ENCODE measurements around the gene RMI2.

RMI2 gene

GRCh38 chr16:11395008-11395948 is 50.0 kb downstream of the RMI2 start:
- in situ Hi-C loops (cut with HindIII; ENCODE audit: low sequenced_read_pairs) = no loop called here

GRCh38 chr16:11395949-11396240 is 50.6 kb downstream of the RMI2 start:
- in situ Hi-C loops (cut with HindIII; ENCODE audit: low sequenced_read_pairs) = no loop called here

DNA sequence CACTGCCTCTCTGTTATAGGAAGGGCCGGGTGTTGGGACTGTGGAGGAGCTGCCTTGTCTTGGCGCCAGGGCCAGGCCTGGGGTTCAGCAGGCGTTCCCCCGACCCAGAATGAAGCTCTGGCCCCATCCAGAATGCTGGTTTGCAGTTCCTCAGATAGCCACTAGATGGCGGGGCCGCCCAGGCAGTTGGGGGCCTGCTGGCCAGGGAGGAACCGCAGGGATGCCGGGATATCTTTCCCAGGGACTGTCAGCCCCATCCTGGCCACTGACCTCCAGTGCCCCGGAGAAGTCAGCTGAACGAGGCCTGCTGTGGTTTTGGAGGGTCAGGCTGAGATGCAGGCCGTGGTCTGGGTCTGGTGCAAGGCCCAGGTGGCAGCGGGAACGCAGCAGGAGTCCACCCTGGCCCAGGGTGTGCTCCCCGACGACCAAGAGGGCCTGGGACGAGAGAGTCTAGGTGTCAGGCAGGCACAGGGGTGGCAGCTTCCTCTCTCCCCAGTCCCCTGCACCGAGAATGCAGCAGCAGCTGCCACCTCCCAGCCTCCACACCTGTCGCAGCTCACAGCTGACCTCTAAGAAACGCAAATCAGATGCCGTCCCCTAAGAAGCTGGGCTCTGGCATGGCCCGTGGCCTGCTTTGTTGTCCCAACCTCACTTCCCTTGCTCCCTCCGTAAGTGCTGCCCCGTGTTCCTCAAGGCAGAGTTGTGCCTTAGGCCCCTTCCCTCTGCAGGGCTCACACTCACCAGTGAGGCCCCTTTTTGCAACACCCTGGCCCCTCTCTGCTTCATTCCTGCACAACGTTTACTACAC is 51.2 kb downstream of the RMI2 start:
- in situ Hi-C loops (cut with HindIII; ENCODE audit: low sequenced_read_pairs) = no loop called here

- in situ Hi-C loops (cut with HindIII; ENCODE audit: low sequenced_read_pairs) = no loop called here
Observed at GRCh38 chr16:11398136-11398535, 52.9 kb downstream of the RMI2 start.

GRCh38 chr16:11398851-11399250 is 53.6 kb downstream of the RMI2 start:
- in situ Hi-C loops (cut with HindIII; ENCODE audit: low sequenced_read_pairs) = no loop called here

DNA sequence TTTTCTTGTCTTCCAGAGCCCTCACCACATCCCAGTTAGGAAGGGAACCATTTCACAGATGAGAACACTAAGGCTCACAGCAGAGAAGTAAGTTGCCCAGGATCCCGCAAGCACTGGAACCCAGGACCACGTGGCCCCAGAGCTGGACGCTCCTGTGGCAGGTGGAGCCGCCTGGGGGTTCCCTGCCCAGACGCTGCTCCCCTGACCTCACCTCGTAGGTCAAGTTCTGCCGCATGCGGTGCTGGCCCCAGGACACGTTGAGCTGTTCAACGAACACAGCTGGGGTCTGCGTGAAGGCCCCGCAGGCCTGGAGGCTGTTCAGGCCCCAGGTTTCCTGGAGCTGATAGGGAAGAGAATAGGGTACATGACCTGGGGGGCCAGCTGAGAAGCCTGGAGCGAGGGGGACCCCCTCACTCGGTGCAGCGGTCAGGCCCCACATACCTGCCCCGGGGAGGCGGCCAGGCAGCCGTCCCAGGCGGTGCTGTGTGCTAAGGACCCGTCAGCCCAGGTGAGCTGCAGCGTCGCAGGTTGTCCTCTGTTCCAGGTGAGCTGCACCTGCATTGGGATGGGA is 54.1 kb downstream of the RMI2 start:
- in situ Hi-C loops (cut with HindIII; ENCODE audit: low sequenced_read_pairs) = no loop called here

DNA sequence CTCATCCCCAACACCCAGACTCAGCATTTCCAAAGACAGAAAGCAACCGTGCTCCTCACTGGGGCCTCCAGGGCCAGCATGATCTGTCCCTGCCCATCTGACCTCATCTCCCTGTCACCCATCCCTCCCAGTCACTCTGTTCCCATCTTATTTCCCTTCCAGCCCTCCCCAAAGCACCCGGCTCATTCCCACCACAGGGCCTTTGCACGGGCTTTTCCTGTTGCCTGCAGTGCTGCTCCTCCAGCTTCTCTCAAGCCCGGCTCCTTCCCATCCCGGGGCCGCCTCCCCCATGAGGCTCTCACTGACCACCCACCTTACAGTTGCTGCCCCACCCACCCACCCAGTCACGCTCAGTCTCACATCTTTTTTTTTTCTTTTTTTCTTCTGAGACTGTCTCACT is 54.8 kb downstream of the RMI2 start:
- in situ Hi-C loops (cut with HindIII; ENCODE audit: low sequenced_read_pairs) = loop anchor here (25.0 kb wide), 1 partner anchor 287 kb away; no protein-coding TSS in a partner anchor

Data from endothelial cell of hepatic sinusoid (primary cell).